Lower leg skin (tissue), 4 donors: ENCODE results near the gene SGTB. TPM values are rescaled to one million over a fixed set of nuclear protein-coding genes. Genes with fewer than 3 reads are reported as not detected.

Source experiments
- DNase-seq, 2 donors: peaks; one replicate each; pipeline ENCODE4 v3.0.0-alpha.2; 2019; ENCODE audit warnings: low spot score in 2 of 2
- H3K4me3 ChIP-seq: fragments of 200-600 bp; sonication (generic); 2 replicates; pipeline ENCODE4 v1.5.1; 2017; ENCODE audit warnings: mild to moderate bottlenecking, low read depth; ENCODE audit not compliant: poor library complexity, severe bottlenecking
- CTCF ChIP-seq, 3 donors: fragments of 450-650 bp; IDR thresholded peaks; one replicate each; pipeline ENCODE4 v1.5.1; 2016; ENCODE audit warnings: antibody characterized with exemption in 3 of 3, mild to moderate bottlenecking in 3 of 3, moderate library complexity in 2 of 3
- POLR2A ChIP-seq, 2 donors: fragments of 450-650 bp; IDR thresholded peaks; one replicate each; pipeline ENCODE4 v1.6.1; 2016 to 2017; ENCODE audit warnings: antibody characterized with exemption in 2 of 2, mild to moderate bottlenecking in 1 of 2, moderate library complexity in 1 of 2
- WGBS, 2 donors: methylation state at CpG; one replicate each; pipeline ENCODE4 v1.1.5; 2018; 5-methylcytosine and 5-hydroxymethylcytosine counted together
- intact Hi-C: fragments of 100-400 bp; cut with DNase I; formaldehyde crosslinking; loops from one replicate; pipeline ENCODE4 v1.15.0; 2023; ENCODE audit warnings: low total_unique reads
- total RNA-seq, 4 donors: library from RNA; depleted of rRNA; stranded (reverse); fragments of >200 nt; gene quantifications; one replicate each; pipeline ENCODE4 v1.1.0, GENCODE V29; 2016

SGTB gene
- total RNA-seq, 4 donors from 2014 or later = 5.8 to 6.4 (median 6.0) TPM

- TF ChIP-seq CTCF (IDR thresholded peaks at IDR 0.05) = no peak
- no peak for TF ChIP-seq POLR2A (IDR thresholded peaks at IDR 0.05)
- 87% methylated on average over 2 of the region's 2 CpGs for WGBS, 2 donors
- no peak overlapping the region for H3K4me3 ChIP-seq
- intact Hi-C loops = no loop called here
- no peak for DNase-seq
Observed at GRCh38 chr5:65646938-65647337, 75.0 kb downstream of the SGTB start.

- no peak overlapping the region for H3K4me3 ChIP-seq
- intact Hi-C loops = no loop called here
- 89% methylated on average over 4 of the region's 4 CpGs for WGBS, 2 donors
- DNase-seq = no peak
- TF ChIP-seq POLR2A (IDR thresholded peaks at IDR 0.05) = no peak
- no peak for TF ChIP-seq CTCF (IDR thresholded peaks at IDR 0.05)
Observed at GRCh38 chr5:65640240-65640639, 81.7 kb downstream of the SGTB start.

GRCh38 chr5:65630981-65631380 lies 90.9 kb downstream of the SGTB start:
- TF ChIP-seq CTCF (IDR thresholded peaks at IDR 0.05) (no peak), POLR2A (IDR thresholded peaks at IDR 0.05) (no peak)
- intact Hi-C loops = no loop called here
- no peak for DNase-seq
- H3K4me3 ChIP-seq = no peak overlapping the region

- 60 to 69% methylated on average over 6 of the region's 6 CpGs for WGBS, 2 donors
- H3K4me3 ChIP-seq = no peak overlapping the region
- TF ChIP-seq POLR2A (IDR thresholded peaks at IDR 0.05) = no peak
- TF ChIP-seq CTCF (IDR thresholded peaks at IDR 0.05) = no peak
- intact Hi-C loops = no loop called here
- DNase-seq = no peak
Observed at GRCh38 chr5:65625743-65626142, 96.2 kb downstream of the SGTB start.

GRCh38 chr5:65624571-65625555 lies 97.0 kb downstream of the SGTB start, which contains the start of the genes SHLD3 and TRAPPC13:
TSS of gene SHLD3 (plus strand) at chr5:65625027. CDS start at chr5:65629588, 4,561 bp downstream.
TSS of gene TRAPPC13 (plus strand) at chr5:65625027. CDS start at chr5:65625061, 34 bp downstream.
- intact Hi-C loops = no loop called here
- TF ChIP-seq POLR2A (IDR thresholded peaks at IDR 0.05) (no peak), CTCF (IDR thresholded peaks at IDR 0.05) (no peak)
- H3K4me3 ChIP-seq = peak within 1 kb of the TSS; percentile 95
- 0% methylated on average over 36 of the region's 36 CpGs for WGBS, 2 donors
- DNase-seq = peak; percentile 85 to 96
